ENCODE data around the gene ITPKA.

Gene ITPKA

GRCh38 chr15:41503669-41504010 is 10.0 kb downstream of the ITPKA start:
- Histone ChIP-seq H3K27me3 (ENCODE audit: insufficient read depth, poor library complexity, severe bottlenecking) (peaks cover 34% of the 10 kb centered on the region), H3K4me3 (replicated peaks; ENCODE audit: insufficient read depth, low read length) (no peak overlapping the region), H3K27ac (replicated peaks) (no peak overlapping the region)
- TF ChIP-seq GABPA (IDR thresholded peaks at IDR 0.05; ENCODE audit: low read depth) (no peak), REST (IDR thresholded peaks at IDR 0.05; ENCODE audit: insufficient replicate concordance, low read depth) (no peak), SPI1 (IDR thresholded peaks at IDR 0.05; ENCODE audit: borderline replicate concordance, low read depth) (no peak), CTCF (IDR thresholded peaks at IDR 0.05; ENCODE audit: insufficient read depth, low read length) (no peak), POLR2AphosphoS5 (IDR thresholded peaks at IDR 0.05; ENCODE audit: low read depth) (no peak)
- DNase-seq (ENCODE audit: low read depth in 1 of 2, low spot score in 1 of 2), result no peak

GRCh38 chr15:41504751-41505492 is 11.2 kb downstream of the ITPKA start:
- TF ChIP-seq CTCF (IDR thresholded peaks at IDR 0.05; ENCODE audit: insufficient read depth, low read length) (no peak), SPI1 (IDR thresholded peaks at IDR 0.05; ENCODE audit: borderline replicate concordance, low read depth) (no peak), POLR2AphosphoS5 (IDR thresholded peaks at IDR 0.05; ENCODE audit: low read depth) (no peak), REST (IDR thresholded peaks at IDR 0.05; ENCODE audit: insufficient replicate concordance, low read depth) (no peak), GABPA (IDR thresholded peaks at IDR 0.05; ENCODE audit: low read depth) (no peak)
- peaks cover 27% of the 10 kb centered on the region for H3K27me3 ChIP-seq (ENCODE audit: insufficient read depth, poor library complexity, severe bottlenecking)
- no peak overlapping the region for H3K27ac ChIP-seq (replicated peaks)
- H3K4me3 ChIP-seq (replicated peaks; ENCODE audit: insufficient read depth, low read length), result no peak overlapping the region
- DNase-seq (ENCODE audit: low read depth in 1 of 2, low spot score in 1 of 2), result no peak

GRCh38 chr15:41505776-41506175 is 12.1 kb downstream of the ITPKA start:
- DNase-seq (ENCODE audit: low read depth in 1 of 2, low spot score in 1 of 2), result no peak
- H3K27ac ChIP-seq (replicated peaks), result no peak overlapping the region
- peaks cover 20% of the 10 kb centered on the region for H3K27me3 ChIP-seq (ENCODE audit: insufficient read depth, poor library complexity, severe bottlenecking)
- no peak for TF ChIP-seq GABPA (IDR thresholded peaks at IDR 0.05; ENCODE audit: low read depth)
- TF ChIP-seq POLR2AphosphoS5 (IDR thresholded peaks at IDR 0.05; ENCODE audit: low read depth), result no peak
- no peak for TF ChIP-seq CTCF (IDR thresholded peaks at IDR 0.05; ENCODE audit: insufficient read depth, low read length)
- TF ChIP-seq REST (IDR thresholded peaks at IDR 0.05; ENCODE audit: insufficient replicate concordance, low read depth), result no peak
- no peak for TF ChIP-seq SPI1 (IDR thresholded peaks at IDR 0.05; ENCODE audit: borderline replicate concordance, low read depth)
- H3K4me3 ChIP-seq (replicated peaks; ENCODE audit: insufficient read depth, low read length), result no peak overlapping the region
